HG03521 (cell line): Measurements from ENCODE around the gene DHODH.
"Not testable (repeated sequence)": the region's sequence is repeated elsewhere in the genome, so short reads cannot be mapped to it uniquely, and the experiment has no call there.

Experiments
- ATAC-seq: cut with Tn5 transposase; IDR thresholded peaks from one replicate; pipeline ENCODE4 v1.9.1; 2021; ENCODE audit warnings: mild to moderate bottlenecking, moderate library complexity; ENCODE audit not compliant: unreplicated experiment

Gene DHODH

DNA sequence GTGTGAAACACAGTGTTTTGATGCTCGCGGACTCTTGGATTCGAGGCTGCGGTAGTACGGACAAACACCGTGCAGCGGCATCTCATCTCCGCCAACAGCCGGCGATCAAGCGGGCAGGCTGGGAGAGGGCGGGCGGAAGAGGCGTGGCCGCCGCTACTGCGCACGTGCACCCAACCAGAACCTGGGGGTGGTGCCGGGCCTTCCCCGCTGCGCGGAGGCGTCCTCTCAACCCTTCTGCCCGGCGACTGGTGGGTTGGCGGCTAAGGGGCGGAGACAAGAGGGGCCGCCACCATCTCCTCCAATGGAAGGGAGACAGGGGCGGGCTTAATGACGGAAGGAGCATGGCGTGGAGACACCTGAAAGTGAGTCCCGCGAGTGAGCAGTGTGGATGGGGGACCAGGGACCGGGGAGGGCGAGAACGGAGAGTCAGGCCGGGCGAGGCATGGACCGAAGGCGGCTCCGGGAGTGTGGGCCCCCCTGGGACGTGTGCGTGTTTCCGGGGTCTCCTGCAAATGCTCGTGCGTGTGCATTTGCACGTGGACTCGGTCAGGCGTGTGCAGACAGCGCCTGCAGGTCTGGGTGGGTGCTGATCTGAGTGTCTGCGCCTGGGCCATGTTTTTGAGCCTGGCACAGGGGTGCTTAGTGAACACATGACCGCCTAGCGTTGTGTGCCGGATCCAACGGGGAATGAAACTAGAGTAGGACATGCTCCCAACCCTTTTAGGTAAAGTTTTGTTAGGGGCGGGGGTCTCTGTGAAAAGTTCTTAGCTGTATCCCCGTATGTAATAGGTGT lies at the start of gene DHODH:
Gene DHODH (plus strand): TSS at position 321 of the 793 bp plus-strand sequence. CDS start 21 bp downstream, at position 342.
- ATAC-seq, result peak; percentile 99

DNA sequence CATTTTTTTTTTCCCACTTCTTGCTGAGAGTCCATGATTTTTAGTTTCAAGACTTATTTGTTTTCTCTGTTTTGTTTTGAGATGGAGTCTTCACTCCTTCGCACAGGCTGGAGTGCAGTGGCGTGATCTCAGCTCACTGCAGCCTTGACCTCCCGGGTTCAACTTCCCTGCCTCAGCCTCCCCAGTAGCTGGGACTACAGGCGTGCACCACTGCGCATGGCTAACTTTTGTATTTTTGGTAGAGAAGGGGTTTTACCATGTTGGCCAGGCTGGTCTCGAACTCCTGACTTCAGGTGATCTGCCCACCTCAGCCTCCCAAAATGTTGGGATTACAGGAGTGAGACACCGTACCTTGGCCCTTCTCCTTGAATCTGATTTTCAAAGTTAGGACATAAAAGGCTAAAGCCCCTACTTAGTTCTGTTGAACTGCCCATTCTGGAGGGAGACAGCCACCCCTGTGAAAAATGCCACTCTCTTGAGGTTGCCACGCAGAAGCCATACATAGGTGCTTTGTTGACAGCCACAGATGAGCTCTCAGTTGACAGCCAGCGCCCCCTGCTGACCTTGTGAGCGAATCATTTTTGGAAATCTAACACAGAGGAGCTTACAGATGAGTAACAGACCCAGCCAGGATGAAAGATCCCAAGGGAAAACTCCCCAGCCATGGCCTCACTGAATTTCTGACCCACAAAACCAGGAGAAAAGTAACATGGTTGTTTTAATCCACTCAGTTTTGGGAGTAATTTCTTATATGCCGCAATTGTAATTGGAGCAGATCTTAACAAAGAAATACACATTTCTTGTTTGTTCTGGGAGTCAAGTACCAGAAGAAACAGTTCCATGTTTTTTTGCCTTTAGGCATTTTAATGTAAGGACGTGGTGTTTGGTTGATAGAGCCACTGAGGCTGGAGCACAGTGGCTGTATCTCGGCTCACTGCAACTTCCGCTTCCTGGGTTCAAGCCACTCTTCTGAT lies 47.2 kb upstream of the DHODH start:
- ATAC-seq, result no peak

DNA sequence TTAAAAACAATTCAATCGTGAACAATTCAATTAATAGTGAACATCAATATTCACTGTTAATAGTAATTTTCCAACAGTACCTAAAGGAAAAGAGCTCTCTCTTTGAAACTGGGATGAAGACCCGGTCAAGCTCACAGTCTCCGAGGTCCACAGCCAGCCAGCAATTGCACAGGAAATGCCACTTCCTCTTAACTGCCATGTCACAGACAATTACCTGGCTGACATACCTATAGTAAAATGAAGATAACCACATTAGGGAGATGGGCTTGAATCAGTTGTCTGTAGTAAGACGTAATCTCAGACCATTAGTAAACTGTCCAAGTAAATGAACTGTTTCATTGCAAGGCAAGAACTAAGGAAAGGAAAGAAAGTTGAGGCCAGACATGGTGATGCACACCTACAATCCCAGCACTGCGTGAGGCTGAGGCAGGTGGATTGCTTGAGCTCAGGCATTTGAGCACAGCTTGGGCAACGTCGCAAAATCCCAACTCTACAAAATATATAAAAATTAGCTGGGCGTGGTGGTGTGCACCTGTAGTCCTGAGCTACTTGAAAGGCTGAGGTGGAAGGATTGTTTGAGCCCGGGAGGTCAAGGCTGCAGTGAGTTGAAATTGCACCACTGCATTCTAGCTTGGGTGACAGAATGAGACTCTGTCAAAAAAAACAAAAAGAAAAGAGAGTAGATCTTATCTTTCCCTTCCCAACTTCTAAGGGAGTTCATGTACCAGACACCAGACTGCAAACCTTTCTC lies 45.2 kb upstream of the DHODH start:
- no peak for ATAC-seq

DNA sequence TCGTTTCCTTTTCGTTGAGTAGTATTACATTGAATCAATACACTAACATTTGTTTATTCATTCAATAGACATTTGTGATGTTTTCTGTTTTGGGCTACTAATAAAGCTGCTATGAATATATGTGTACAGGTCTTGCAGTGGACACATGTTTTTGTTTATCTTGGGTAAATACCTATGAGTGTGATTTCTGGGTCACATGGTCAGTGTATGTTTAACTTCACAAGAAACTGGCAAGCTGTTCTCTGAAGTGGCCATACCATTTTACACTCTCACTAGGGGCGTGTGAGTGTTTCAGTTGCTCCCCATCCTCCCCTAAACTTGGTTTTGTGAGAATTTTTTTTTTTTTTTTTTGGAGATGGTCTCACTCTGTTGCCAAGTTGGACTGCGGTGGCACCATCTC lies 43.3 kb upstream of the DHODH start:
- ATAC-seq, result no peak

DNA sequence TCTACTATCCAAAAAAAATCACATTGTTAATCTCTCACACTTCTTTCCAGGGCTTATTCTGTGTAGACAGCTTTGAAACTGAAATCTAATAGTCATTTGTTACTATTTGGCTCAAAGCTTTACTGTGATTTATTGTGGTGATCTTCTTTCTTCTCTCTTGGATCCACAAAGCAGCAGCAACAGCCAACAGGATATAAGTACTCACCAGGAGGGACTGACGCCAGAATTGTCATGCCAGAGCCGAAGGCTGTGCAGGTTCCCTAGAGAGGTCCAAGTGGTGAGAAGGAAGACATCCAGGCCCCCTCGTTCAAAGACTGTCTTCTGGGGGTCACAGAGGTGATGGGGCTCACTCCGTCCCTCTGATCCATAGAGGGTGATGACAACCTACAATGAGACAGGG lies 41.6 kb upstream of the DHODH start:
- ATAC-seq, result no peak

DNA sequence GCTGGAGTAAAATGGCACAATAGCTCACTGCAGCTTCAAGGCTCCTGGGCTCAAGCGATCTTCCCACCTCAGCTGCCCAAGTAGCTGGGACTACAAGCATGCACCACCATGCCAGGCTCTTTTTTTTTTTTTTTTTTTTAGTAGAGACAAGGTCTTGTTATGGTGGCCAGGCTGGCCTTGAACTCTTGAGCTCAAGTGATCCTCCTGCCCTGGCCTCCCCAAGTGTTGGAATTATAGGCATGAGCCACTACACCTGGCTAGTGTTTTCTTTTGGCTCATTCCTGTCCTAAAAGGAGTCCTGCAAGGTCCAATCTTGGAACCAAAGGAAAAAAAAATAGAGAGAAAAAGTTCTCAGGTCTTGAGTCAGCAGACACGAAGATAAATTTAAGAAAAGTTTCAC lies 39.2 kb upstream of the DHODH start:
- no peak for ATAC-seq

DNA sequence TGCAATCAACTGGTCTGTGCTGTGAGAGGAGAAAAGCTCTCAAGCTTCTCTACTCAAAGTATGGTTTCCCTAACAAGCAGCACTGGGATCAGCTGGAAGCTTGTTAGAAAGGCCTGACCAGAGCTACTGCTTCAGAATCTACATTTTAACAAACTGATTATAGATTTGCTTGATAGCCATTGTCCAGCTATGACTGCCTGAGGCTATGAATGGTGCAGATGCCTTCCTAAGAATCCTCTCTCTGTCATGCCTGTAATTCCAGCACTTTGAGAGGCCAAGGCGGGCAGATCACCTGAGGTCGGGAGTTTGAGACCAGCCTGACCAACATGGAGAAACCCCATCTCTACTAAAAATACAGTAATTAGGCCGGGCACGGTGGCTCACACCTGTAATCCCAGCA lies 37.0 kb upstream of the DHODH start:
- ATAC-seq, result no peak

DNA sequence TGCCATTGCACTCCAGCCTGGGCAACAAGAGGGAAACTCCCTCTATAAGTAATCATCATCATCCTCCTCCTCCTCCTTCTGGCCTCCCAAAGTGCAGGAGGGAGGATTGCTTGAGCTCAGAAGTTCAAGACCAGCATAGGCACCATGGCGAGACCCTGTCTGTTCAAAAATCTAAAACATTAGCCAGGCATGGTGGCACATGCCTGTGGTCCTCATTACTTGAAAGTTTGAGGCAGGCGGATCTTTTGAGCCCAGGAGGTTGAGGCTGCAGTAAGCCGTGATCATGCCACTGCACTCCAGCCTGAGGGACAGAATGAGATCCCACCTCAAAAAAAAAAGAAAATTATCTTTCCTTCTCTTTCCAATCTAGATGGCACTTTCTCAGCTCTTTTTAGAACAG lies 36.2 kb upstream of the DHODH start:
- no peak for ATAC-seq

DNA sequence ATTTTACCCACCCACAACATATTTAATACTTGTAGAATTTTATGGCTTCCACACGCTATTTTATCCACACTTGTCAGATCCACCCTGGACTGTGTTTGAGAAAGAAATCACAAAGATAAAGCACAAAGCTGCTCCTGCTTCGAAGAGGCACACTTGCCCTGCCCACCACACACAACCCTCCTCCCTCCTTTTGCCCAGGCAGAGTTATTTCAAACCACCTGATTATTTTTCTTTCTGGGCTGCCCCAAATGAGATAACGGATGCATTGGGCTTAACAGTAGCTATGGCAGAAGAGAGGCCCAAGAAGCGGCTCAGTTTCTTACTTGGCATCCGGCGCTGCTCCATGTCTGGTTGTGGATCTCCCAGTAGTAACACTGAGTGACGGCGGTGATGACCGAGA lies 35.5 kb upstream of the DHODH start:
- no peak for ATAC-seq

DNA sequence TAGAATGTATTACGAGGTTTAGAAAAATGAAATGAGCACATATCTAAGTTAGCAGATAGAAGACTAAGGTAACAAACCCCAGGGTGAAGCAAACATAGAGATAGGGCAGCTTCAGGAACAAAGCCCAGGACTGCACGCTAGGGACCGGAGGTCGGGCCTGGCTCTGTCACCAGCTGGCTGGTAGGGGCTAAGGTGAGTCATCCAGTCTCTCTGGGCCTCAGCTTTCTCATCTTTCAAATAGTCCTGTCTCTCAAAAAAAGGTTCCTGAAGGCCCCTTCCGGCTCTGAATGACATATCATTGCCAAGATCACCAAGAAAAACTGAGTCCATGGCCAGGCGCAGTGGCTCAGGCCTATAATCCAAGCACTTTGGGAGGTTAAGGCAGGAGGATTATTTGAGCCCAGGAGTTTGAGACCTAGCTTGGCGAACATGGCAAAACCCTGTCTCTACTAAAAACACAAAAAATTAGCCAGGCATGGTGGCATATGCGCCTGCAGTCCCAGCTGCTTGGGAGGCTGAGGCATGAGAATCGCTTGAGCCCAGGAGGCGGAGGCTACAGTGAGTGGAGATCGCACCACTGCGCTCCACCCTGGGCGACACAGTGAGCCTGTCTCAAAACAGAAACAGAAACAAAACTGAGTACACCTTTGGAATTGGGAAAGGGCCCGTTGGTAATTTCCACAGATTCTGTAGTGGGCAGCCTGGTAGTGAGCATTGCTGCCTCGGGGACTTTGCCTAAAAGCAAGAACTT lies 34.3 kb upstream of the DHODH start:
- no peak for ATAC-seq

DNA sequence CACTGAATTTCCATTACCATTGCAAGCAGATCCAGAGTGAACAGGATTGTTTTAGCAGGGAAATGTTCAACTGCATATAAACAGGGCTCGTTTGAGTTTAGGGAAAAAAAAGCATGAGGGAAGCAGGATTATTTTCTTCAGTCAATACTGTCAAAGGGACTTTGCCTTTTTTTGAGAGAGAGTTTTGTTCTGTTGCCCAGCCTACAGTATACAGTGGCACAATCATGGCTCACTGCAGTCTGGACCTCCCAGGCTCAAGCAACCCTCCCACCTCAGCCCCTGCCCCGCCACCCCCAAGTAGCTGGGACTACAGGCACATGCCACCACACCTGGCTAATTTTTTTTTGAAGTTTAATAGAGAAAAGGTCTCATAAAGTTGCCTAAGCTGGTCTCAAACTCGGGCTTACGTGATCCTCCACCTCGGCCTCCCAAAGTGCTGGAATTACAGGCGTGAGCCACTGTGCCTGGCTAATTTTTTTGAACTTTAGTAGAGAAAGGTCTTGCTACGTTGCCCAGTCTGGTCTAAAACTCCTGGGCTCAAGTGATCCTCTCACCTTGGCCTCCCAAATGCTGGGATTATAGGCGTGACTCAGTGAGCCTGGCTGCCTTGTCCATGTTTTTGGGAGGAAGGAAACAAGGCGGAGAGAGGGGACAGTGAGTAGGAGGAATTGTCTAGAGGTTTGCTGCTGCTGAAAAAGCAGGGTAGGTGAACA lies 23.1 kb upstream of the DHODH start:
- no peak for ATAC-seq

DNA sequence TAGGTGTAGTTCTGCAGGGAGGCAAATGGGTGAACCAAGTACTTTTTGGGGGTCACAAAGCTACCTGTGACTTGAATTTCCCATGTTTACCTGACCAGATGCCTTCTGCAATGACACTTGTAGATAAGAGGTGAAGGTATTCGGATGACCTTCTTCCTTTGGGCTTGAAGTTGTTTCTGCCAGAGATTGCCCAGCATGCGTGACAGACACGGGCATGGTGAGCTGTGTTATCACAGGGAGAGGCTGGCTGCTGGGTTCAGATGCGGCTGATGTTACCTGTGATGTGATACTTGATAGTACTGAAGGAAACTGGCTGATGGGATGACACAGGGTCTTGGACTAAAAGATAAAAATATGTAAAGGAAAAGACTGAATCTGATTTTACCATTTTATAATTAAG lies 22.4 kb upstream of the DHODH start:
- no peak for ATAC-seq

DNA sequence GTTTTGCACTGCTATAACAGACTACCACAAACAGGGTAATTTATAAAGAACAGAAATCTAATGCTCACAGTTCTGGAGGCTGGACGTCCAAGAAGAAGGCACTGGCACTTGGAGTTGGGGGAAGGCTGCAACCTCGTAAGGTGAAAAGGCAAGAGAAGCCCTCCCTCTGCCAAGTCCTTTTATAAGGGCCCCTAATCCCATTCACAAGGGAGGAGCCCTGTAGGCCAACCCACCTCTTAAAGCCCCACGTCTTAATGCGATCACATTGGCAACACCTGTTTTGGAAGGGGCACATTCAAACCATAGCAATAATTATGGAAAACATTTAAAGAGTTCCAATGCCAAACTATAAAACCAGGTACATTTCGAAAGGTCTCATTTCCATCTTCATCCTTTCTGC lies 13.5 kb upstream of the DHODH start:
- no peak for ATAC-seq

DNA sequence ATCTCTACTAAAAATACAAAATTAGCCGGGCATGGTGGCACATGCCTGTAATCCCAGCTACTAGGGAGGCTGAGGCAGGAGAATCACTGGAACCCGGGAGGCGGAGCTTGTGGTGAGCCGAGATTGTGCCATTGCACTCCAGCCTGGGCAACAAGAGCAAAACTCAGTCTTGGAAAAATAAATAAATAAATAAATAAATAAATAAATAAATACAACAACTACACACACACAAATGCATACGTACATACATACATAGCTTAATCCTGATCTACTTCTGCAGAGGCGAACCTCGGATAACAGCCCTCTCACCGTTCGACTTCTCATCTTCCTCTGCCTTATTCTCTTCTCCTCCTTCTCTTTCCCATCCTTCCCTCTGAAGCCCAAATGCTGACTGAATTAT lies 11.0 kb upstream of the DHODH start:
- not testable (repeated sequence) for ATAC-seq

DNA sequence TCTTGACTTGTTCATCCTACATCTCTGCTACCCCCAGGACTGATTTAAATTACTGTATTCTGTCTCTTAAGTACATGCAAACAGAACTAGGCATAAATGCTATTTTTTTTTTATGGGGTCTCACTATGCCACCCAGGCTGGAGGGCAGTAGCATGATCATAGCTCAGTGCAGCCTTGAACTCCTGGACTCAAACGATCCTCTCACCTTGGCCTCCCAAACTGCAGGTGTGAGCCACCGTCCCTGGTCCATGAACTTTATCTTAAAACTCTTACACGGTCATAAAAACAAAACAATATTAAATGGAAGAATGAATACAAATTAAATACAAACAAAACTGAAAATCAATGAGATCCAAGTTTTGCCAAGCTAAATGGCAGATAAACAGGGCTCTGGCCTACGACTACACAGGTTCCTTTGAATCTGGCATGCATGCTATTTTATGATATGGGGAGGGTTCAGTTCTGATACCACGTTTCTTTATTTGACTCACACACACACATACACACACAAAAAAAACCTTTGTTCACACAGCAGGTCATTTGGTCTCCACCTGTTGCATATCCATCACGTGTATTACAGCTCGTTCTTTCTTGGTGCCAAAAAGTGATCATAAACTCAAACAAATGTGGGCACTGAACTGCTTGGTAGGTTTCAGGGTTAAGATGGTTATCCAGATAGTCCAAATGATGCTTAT lies 7.2 kb upstream of the DHODH start:
- ATAC-seq, result no peak

DNA sequence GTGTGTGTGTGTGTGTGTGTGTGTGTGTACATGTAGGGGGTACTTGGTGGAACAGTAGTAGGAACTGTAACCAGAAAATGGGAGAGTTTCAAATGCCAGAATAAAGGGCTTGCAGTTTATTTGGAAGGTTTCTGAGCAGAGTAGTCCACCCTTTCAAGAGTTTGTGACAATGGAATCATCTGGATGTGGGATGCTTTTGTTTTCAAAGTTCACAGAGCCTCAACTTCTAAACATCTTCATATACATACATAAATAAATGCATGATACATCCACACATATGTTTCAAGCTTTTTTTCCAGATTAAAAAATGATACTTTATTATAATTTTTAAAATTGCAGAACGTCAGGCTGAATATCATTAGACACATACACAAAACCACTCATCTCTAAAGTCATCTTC lies 5.9 kb upstream of the DHODH start:
- ATAC-seq, result no peak

DNA sequence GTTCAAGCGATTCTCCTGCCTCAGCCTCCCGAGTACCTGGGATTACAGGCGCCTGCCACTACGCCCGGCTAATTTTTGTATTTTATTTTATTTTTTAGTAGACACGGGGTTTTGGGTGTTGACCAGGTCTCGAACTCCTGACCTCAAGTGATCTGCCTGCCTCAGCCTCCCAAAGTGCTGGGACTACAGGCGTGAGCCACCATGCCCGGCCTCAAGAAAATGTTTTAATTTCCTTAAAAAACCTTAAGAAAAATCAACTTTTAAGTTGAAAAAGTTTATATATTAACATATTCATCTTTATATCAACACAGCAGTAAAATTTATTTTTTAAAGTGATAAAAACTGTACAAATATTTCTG lies 500 bp upstream of the DHODH start:
- ATAC-seq, result not testable (repeated sequence)

DNA sequence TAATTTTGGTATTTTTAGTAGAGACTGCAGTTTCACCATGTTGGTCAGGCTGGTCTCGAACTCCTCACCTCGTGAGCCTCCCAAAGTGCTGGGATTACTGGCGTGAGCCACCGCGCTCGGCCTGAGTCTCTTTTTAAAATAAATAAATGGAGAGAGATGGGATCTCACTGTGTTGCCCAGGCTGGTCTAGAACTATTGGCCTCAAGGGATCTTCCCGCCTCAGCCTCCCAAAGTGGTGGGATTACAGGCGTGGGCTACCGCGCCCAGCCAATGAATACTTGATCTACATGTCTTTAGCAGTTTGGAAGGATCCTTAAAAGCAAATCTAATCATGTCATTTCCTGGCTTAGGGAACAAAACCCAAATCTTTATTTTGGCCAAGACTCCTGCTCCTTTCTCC lies 1.2 kb downstream of the DHODH start:
- no peak for ATAC-seq

DNA sequence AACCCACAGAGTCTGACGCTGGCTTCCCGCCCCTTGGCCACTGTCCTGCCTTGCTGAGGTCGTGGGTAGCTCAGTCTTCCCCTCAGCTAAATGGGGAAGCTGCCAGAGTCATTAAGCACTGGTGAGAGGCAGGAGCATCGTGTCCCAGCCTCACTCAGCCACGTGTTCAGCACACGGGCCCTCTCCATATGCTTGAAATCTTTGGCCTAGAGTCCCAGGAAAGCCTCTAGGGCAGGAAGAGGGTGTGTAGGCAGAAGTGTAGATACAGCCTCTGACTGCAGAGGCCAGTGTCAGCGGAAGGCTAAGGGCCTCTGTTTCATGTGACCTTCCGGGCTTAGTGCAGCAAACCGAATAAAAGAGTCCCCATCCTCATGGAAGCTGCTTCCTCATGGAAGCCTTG lies 4.1 kb downstream of the DHODH start:
- ATAC-seq, result no peak
